Smooth muscle cell of the brain vasculature (primary cell): ENCODE data around the gene NBEAL2.
A peak's percentile ranks its signal among the peaks of the same experiment; 100 is the strongest.

Source experiments
- DNase-seq: peaks from one replicate; pipeline ENCODE4 v3.0.0-alpha.2; 2012; ENCODE audit warnings: low read depth, low spot score

NBEAL2 gene

DNA sequence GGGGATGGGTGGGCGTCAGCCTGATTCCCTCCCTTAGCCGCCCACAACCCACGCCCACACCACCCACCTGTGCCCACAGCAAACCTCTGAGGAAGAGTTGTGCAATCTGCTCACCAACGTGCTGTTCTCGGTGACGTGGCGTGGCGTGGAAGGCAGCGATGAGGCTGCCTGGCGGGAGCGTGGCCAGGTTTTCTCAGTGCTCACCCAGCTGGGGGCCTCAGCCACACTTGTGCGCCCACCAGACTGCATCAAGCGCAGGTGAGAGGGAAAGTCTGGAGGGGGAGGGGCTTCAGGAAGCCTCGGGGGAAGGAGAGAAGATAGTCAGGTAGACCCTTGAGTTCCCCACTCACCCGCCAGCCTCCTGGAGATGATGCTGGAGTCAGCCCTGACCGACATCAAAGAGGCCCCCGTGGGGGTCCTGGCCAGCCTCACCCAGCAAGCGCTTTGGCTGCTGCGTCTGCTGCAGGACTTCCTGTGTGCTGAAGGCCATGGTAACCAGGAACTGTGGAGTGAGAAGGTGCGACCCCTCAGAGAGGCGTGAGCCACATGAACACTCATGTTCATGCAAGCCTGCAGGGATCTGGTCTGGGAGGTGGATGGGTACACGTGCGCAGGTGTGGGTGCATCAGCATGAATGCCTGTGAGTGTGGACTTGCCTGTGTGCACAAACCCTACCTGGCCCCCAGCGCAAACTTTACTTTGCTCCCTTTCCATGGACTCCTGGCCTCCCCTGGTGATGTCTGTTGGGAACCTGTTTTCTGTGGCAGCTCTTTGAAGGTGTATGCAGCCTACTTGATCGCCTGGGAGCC, 21.7 kb downstream of the NBEAL2 start:
- no peak for DNase-seq

DNA sequence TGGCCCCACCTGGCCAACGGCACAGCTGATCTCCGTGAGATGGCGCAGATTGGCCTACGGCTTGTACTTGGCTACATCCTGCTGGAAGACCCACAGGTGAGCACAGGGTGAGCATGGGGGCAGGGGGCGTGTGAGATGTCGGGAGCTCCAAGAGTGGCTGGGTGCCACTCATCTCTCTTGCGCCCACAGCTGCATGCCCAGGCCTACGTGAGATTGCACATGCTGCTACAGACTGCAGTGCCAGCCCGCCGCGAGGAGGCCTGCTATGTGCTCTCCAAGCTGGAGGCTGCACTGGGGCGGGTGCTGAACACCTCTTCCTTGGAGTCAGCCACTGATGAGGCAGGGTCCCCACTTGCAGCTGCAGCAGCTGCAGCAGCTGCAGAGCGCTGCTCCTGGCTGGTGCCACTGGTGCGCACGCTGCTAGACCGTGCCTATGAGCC, 22.3 kb downstream of the NBEAL2 start:
- no peak for DNase-seq

DNA sequence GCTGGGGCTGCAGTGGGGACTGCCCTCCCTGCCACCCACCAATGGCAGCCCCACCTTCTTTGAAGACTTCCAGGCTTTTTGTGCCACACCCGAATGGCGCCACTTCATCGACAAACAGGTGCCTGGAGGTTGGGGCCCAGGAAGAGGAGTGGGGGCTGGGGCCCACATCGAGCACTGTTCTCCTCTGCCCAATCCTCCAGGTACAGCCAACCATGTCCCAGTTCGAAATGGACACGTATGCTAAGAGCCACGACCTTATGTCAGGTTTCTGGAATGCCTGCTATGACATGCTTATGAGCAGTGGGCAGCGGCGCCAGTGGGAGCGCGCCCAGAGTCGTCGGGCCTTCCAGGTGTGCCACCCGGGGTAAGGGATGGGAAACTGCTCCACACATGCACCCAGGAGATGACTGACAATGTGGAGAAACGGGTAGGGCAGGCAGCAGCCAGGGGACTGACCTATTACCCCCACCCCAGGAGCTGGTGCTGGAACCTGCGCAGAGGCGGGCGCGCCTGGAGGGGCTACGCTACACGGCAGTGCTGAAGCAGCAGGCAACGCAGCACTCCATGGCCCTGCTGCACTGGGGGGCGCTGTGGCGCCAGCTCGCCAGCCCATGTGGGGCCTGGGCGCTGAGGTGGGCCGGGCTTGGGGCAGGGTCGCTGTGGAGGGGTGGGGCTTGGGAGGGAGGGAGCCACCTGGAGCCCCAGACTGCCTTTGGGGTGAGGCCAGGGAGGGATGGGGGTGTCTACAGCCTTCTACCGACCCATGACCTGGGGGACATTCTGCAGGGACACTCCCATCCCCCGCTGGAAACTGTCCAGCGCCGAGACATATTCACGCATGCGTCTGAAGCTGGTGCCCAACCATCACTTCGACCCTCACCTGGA, 22.9 kb downstream of the NBEAL2 start:
- no peak for DNase-seq

DNA sequence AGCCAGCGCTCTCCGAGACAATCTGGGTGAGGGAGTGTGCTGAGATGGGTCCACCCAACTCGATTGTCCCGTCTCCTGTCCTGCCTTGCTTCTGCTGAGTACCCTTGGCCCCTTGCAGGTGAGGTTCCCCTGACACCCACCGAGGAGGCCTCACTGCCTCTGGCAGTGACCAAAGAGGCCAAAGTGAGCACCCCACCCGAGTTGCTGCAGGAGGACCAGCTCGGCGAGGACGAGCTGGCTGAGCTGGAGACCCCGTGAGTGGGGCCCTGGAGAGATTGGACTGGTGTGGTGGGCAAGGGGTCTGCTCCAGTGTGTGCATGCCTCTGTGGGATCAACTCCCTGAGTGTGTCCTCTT, 23.6 kb downstream of the NBEAL2 start:
- DNase-seq, result no peak

DNA sequence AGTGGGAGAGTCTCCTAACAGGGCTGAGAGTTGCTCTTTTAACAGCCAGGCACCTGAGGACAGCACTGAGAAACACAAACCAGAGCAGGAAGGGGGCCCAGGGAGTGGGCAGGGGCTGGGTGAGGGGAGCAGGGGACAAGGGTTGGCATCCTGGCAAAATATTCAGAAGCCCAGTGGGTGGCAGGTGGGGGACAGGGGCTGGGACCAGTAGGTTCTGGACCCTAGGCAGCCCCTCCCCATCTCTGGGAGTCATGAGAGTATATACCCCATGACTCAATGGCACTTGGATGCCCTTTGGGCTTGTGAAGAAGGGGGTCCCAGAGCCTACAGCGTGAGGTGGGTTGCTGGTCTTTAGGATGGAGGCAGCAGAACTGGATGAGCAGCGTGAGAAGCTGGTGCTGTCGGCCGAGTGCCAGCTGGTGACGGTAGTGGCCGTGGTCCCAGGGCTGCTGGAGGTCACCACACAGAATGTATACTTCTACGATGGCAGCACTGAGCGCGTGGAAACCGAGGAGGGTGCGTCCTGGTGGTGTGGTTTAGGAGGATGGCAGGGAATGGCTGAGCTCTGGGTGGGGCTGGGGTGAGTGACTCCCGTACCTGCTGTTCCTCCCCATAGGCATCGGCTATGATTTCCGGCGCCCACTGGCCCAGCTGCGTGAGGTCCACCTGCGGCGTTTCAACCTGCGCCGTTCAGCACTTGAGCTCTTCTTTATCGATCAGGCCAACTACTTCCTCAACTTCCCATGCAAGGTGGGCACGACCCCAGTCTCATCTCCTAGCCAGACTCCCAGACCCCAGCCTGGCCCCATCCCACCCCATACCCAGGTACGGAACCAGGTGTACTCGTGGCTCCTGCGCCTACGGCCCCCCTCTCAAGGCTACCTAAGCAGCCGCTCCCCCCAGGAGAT, 24.2 kb downstream of the NBEAL2 start:
- DNase-seq, result no peak

DNA sequence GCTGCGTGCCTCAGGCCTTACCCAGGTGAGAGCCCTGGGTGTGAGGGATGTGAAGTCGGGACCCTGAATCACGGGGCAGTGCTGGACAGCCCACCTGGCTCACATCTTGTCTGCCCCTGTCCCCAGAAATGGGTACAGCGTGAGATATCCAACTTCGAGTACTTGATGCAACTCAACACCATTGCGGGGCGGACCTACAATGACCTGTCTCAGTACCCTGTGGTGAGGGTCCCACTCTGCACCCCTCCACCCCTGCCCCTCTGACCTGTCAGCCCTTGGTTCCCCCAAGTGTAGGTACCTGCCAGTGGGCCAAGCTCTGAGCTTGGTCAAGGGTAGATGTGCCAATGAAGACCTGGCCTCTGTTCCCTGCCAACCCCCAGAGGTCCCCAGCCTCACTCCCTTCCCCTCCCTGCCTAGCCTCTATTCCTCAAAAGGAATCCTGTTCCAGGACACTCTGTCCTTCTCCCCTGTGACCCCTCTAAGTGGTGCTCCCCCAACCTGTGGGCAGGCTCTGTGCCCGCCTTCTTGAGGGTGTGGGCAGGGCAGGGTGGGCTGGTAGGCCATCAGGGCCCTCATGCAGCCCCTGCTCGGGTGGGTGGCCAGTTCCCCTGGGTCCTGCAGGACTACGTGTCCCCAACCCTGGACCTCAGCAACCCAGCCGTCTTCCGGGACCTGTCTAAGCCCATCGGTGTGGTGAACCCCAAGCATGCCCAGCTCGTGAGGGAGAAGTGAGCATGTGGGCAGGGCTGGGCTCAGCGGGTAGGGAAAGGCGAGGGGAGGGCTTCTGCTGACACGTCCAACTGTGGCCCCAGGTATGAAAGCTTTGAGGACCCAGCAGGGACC, 25.1 kb downstream of the NBEAL2 start:
- no peak for DNase-seq

DNA sequence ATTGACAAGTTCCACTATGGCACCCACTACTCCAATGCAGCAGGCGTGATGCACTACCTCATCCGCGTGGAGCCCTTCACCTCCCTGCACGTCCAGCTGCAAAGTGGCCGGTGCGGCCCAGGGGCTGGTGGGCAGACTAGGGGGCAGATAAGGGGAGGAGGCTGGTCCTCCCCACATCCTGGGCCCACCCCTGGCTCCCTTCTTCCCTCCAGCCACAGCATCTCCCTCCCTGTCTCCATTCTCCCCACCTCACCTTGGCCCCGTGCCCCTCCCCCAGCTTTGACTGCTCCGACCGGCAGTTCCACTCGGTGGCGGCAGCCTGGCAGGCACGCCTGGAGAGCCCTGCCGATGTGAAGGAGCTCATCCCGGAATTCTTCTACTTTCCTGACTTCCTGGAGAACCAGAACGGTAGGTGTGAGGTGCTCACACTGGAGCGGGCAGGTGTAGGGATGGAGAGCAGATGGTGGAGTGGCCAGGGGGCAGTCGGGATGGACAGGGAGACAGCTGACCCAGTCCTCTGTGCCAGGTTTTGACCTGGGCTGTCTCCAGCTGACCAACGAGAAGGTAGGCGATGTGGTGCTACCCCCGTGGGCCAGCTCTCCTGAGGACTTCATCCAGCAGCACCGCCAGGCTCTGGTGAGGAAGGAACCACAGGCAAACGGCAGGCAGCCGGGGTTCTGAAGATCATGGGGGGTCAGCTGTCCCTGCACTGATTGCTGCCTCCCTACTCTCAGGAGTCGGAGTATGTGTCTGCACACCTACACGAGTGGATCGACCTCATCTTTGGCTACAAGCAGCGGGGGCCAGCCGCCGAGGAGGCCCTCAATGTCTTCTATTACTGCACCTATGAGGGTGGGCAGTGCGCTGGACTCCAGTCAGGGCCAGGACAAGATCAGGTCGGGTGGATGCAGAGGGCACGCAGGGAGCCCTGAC, 26.0 kb downstream of the NBEAL2 start:
- DNase-seq, result no peak

DNA sequence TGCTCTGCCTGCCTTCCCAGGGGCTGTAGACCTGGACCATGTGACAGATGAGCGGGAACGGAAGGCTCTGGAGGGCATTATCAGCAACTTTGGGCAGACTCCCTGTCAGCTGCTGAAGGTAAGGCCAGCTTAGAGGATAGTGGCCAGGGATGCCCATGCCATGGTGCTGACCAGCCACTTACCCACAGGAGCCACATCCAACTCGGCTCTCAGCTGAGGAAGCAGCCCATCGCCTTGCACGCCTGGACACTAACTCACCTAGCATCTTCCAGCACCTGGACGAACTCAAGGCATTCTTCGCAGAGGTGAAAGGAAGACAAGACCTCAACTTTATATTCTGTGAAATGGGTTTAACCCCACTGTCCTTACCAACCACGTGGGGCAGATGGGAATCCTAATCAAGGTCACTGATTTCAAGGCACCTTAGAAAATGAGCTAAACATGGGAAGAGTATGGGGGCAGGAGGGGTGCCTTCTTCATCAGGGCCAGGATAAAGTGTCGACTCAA, 26.7 kb downstream of the NBEAL2 start:
- DNase-seq, result no peak

DNA sequence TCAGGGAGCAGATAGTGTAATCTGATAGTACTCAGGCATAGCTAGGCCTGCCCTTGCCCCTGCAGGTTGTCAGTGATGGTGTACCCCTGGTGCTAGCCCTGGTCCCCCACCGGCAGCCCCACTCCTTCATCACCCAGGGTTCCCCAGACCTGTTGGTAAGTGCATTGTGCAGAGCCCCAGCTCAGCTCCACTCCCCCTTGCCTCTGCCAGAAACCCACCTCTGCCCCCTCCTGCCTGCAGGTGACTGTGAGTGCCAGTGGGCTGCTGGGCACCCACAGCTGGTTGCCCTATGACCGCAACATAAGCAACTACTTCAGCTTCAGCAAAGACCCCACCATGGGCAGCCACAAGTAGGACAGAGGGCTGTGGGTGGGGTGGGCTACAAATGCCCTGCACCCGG, 27.5 kb downstream of the NBEAL2 start:
- no peak for DNase-seq

DNA sequence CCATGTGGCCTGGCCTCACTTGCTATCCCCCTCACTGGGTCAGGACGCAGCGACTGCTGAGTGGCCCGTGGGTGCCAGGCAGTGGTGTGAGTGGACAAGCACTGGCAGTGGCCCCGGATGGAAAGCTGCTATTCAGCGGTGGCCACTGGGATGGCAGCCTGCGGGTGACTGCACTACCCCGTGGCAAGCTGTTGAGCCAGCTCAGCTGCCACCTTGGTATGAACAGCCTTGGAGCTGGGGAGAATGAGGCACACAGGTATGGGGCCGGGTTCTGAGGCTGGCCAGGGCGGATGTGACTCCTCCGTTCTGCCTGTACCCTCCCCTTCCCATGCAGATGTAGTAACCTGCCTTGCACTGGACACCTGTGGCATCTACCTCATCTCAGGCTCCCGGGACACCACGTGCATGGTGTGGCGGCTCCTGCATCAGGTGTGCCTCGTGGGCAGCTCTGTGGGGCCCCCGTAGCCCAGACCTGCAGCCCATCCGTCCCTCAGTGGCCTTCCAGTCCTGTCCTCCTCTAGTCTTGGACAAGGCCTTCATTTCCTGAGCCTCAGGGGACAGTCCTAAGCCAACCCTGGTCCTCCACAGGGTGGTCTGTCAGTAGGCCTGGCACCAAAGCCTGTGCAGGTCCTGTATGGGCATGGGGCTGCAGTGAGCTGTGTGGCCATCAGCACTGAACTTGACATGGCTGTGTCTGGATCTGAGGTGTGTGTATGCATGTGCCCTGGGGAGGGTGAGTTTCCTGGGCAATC, 28.2 kb downstream of the NBEAL2 start:
- no peak for DNase-seq

DNA sequence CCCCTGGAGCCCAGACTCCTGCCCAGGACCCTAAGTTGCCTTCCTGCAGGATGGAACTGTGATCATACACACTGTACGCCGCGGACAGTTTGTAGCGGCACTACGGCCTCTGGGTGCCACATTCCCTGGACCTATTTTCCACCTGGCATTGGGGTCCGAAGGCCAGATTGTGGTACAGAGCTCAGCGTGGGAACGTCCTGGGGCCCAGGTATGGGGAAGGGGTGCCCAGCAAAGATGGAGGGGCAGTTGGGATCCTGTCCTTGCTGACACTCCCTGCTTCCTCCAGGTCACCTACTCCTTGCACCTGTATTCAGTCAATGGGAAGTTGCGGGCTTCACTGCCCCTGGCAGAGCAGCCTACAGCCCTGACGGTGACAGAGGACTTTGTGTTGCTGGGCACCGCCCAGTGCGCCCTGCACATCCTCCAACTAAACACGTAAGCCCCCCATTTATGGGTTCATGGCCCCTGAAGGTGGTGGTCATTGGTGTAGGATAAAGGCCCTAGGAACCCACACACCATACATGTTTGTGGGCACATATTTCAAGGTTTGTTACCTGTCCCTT, 28.8 kb downstream of the NBEAL2 start:
- no peak for DNase-seq

DNA sequence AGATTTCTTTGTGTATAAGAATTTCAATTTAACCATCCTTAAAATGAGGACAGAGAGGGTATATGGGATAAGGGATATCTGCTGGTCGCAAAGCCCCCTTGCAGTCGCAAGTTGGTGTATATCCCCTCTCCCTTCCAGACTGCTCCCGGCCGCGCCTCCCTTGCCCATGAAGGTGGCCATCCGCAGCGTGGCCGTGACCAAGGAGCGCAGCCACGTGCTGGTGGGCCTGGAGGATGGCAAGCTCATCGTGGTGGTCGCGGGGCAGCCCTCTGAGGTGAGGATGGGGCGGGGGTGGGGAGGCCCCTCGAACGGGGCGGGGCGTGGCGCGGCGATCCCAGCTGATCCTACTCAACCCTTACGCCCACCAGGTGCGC, 29.4 kb downstream of the NBEAL2 start:
- no peak for DNase-seq

DNA sequence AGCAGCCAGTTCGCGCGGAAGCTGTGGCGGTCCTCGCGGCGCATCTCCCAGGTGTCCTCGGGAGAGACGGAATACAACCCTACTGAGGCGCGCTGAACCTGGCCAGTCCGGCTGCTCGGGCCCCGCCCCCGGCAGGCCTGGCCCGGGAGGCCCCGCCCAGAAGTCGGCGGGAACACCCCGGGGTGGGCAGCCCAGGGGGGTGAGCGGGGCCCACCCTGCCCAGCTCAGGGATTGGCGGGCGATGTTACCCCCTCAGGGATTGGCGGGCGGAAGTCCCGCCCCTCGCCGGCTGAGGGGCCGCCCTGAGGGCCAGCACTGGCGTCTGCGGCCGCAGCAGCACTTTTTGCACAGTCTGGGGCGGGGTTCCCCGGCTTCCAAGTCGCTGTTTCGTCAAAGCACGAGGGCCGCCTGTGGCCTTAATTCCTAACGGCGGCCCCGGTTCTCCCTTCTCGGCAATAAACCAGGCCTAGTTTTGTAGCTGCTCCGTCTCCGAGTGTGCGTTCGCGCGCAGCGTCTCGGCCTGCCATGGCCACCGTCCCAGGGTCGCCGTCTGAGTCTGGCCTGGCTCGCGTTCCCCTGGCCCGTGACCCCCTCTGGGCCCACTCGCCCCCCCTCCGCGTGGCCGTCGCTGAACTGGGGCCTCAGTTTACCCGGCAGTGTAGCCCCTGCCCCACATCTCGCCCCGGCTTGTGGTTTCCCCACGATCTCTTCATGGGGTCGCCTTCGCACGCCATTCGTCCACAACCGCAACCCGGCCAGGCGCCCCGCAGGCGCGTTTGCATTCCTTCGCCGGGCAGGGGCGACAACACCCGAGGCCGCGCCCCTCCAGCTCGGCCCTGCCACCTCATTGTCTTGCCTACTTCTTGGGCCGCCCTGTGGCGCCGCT, 30.0 kb downstream of the NBEAL2 start:
- DNase-seq, result peak; percentile 66

DNA sequence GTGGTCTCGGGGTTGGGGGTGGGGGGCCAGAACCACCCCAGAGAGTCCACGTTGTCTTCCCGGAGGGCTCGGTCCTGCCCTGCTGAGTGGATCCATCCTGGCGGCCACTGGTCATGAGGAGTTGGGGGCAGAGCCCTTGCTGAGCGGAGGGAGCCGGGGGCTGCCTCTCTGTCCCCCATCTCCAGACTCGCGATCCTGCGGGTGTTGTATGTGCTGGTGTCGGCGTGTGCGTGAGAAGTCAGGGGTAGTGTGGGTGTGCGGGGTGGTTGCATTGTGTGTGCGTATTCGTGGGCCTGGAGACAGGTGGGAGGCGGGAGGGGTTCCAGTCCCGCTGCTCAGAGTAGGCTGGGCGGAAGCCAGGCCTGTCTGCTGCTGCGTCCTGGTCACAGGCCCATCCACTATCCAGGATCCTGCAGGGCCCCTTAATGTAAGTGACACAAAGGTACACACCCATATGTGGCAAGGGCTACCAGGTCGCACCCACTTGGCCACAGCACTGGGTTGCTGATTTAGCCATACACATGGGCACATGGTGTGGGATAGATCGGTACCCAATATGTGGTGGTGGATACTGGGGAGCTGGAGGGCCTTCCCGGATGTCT, 30.7 kb downstream of the NBEAL2 start:
- no peak for DNase-seq

DNA sequence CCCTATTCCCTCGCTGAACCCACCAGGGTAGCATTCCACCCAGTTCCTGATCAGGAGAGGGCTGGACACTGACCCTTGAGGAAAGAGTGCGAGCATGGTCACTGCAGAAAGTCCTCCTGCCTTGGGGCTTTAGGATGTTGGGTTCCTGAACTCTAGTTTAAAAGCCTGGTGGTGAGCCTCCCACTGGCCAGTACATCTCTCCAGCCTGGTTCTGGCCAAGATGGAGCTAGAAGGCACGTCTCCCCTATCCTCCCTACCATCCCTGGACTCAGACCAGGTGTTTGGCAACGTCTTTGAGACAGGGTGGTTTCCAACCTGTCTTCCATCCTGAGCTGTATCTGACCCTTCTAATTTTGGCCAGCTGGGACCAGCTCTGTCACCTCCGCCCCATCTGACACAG, 31.4 kb downstream of the NBEAL2 start:
- DNase-seq, result no peak

DNA sequence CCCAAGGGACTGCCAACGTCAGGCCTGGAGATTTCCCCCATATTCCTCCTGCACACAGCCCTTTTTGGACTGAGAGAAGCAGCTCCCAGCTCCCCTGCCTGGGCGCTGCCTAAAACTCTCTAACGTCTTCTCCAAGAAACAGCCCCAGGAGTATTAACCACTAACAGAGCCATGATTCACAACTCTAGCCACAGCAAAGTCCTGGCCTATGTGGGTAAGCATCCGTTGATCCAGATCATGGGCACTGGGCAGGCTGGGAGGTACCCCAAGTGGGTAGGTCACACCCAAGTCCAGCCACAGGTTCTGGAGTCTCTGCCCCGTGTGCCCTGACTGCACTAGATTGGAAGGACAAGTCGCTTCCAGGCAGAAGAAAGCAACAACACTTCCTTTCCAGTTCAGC, 31.9 kb downstream of the NBEAL2 start:
- DNase-seq, result no peak
